ENCODE results near the gene POLA1.

- TF ChIP-seq CTCF (IDR thresholded peaks at IDR 0.05; ENCODE audit: low read length) (no peak), EZH2 (optimal IDR thresholded peaks at IDR 0.05; ENCODE audit: low read depth, low read length) (no peak), EZH2phosphoT487 (IDR thresholded peaks at IDR 0.05; ENCODE audit: low read length) (no peak)
Measured at GRCh38 chrX:24833695-24834094, 140.0 kb downstream of the POLA1 start.

Data from MM.1S (cell line).